SU-DHL-6 (cell line): Measurements from ENCODE around the gene NLGN3.

Experiments
- CTCF ChIP-seq: fragments of 200-600 bp; sonication (generic); IDR thresholded peaks from one replicate; pipeline ENCODE4 v1.5.1; 2017; ENCODE audit warnings: antibody characterized with exemption, mild to moderate bottlenecking, low read length, moderate library complexity; ENCODE audit not compliant: insufficient read depth, poor library complexity, severe bottlenecking
- EZH2phosphoT487 ChIP-seq: fragments of 200-600 bp; sonication (generic), shearing (Covaris generic); conservative IDR thresholded peaks from 2 replicates; pipeline ENCODE4 v1.6.1; 2018; ENCODE audit warnings: mild to moderate bottlenecking, antibody characterized with exemption, low read length, moderate library complexity, mixed read lengths

GRCh38 chrX:71214604-71215337 lies 70.1 kb downstream of the NLGN3 start:
- no peak for TF ChIP-seq CTCF
- TF ChIP-seq EZH2phosphoT487, result no peak
